SK-N-DZ (cell line): ENCODE measurements around the gene HS6ST1.
A peak's percentile ranks its signal among the peaks of the same experiment; 100 is the strongest.

ENCODE experiments used
- DNase-seq: peaks from one replicate; pipeline ENCODE4 v3.0.0-alpha.2; 2015; ENCODE audit warnings: low spot score
- small RNA-seq, 2 experiments: library from RNA; depleted of rRNA; stranded (forward); fragments of <200 nt; gene quantifications; one replicate each; pipeline ENCODE3, GENCODE V24; 2014

Gene HS6ST1

GRCh38 chr2:128249555-128249954 lies 69.1 kb downstream of the HS6ST1 start:
- DNase-seq = no peak

DNA sequence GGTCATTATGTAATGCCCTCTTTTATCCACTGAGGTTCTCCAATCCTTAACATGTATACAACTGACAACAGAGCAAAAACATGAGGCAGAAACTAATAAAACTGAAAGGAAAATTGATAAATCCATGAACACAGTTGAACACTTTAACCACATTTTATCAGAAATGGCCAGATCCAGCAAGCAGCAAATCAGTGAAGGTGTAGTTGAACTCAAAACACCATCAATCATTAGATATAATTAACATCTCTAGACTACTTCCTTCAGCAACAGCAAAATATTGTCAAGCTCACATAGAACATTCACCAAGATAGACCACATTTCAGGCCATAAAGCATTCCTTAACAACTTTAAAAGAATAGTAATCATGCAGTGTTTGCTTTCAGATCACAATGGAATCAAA lies 72.9 kb downstream of the HS6ST1 start:
- DNase-seq = no peak

GRCh38 chr2:128241896-128242295 lies 76.8 kb downstream of the HS6ST1 start:
- no peak for DNase-seq

DNA sequence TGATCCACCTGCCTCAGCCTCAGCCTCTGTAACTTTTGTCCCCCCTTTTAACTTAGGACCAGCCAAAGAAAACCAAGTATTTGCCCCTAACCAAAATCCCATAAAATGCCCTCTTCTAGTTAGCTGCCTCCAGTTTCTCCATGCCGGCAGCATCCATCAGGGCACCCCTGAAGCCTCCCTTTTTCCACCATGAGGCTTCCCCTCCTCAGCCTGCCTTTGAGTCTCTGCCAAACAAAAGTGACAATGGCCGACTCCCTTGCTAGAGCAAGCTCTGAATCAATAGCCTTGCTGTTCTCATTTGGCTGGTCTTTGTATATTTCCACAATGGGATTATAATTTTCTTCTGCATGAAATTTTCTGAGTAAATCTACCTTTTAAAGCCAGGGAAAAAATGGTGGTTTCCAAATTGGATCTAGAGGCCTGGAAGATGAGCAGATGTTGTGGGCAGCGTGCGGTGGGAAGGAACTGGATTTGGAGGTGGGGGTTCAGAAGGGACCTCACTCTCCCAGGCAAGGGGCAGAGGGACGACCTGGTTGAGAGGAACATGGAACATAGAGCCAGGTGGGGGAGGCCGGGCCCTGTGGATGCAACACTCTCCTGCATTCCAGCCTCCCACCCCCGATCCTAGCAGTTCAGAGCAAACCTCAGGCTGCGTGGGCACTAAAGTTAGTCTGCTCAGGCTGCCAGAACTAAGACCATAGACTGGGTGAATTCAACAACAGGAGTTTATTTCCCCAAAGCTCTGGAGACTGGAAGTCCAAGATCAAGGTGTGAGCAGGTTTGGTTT lies 80.6 kb downstream of the HS6ST1 start:
- DNase-seq = no peak

- DNase-seq = no peak
Observed at GRCh38 chr2:128237081-128237534, 81.6 kb downstream of the HS6ST1 start.

- DNase-seq = no peak
Observed at GRCh38 chr2:128236491-128237035, 82.1 kb downstream of the HS6ST1 start.

DNA sequence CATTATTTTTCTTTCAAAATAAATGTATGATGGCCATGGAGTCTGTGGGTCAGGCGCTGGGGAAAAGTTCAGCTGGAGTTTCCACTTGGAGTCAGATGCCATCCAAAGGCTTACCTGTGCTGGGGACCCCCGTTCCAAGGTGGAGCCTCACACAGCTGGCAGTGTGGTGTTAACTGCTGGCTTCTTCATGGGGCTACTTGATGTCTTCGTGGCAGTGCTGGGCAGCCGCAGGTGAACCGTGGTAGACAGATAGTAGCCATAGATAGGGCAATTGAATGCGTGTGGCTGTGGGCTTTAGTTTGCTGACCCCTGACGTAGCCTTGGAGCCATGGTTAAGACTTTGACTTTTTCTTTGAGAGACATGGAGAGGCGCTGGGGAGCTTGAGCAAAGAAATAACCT lies 83.1 kb downstream of the HS6ST1 start:
- DNase-seq = no peak

DNA sequence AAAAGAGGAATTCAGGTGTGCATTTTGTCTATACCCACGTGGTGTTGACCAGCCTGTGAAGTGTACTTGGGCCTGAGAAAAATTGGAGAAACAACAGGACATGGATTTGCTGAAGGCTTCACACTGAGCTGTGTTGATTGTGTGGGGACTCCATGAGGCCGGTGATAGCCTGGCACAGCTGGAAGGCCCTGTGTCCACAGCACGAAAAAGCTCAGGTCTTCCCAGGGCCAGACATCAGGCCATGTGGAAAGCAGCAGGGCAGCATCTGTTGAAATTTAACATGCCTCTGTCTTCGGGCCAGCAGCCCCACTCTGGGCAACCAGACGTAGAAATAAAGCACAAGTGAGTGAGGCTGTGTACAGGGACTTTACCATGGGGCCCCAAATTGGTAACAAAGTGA lies 84.1 kb downstream of the HS6ST1 start:
- no peak for DNase-seq

DNA sequence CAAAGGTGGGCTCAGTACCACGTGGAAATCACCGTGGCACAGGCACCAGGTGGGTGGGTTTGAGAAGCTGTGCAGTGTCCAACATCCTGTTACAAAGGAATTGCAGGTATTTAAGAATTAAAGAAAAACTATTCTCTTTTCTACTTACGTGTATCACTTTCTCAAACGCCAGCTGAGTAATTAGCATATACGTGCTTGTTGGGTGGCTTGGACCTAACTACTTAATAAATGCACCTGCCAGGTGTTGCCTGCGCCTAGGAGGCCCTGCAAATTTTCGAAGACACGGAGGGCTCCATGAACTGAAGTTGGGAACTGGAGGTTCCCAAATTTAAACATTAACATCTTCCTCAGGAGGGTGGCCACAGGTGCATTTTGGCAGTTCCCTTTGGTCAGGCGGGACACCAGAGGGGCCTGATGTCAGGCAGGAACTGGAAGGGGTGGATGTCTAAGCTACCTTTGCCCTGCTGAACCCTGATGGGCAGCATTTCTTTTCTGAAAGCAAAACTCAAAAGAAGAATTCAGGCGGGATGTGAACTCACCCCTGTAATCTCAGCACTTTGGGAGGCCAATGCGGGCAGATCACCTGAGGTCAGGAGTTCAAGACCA lies 84.8 kb downstream of the HS6ST1 start:
- DNase-seq = no peak

GRCh38 chr2:128232965-128233789 lies 85.5 kb downstream of the HS6ST1 start:
- peak; percentile 78 for DNase-seq

DNA sequence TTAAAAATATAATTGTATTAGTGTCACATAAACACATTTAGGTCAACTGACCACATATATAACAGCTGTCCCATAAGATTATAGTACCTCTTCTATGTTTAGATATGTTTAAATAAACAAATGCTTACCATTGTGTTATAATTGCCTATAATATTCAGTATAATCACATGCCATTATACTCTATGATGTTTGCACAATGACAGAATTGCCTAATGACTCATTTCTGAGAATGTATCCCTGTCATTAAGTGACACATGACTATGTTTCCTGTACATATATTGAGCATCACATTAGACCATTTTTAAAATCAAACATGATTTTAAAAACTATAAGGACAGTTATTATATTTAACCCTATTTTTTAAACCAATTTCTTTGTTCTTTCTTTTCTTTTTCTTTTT lies 89.8 kb downstream of the HS6ST1 start:
- no peak for DNase-seq

- no peak for DNase-seq
Observed at GRCh38 chr2:128227862-128228261, 90.8 kb downstream of the HS6ST1 start.

- DNase-seq = no peak
Observed at GRCh38 chr2:128219891-128220290, 98.8 kb downstream of the HS6ST1 start.

DNA sequence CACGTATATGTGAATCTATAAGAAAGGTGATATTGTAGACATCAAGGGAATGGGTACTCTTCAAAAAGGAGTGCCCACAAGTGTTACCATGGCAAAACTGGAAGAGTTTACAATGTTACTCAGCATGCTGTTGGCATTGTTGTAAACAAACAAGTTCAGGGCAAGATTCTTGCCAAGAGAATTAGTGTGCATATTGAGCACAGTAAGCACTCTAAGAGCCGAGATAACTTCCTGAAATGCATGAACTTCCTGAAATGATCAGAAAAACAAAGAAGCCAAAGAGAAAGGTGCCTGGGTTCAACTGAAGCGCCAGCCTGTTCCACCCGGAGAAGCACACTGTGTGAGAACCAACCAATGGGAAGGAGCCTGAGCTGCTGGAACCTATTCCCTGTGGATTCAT lies 101.0 kb downstream of the HS6ST1 start:
- no peak for DNase-seq

- DNase-seq = no peak
Observed at GRCh38 chr2:128215897-128216642, 102.6 kb downstream of the HS6ST1 start.

Small RNA genes within 50 kb of the gene (small RNA-seq; reads per million reads assigned to genes)
- 0 reads per million in 2 experiments for gene RF00019
